Suprapubic skin (tissue), 4 donors: Measurements from ENCODE around the gene RBL1. TPM values are rescaled to one million over a fixed set of nuclear protein-coding genes. Genes with fewer than 3 reads are reported as not detected.
"Not testable (repeated sequence)": the region's sequence is repeated elsewhere in the genome, so short reads cannot be mapped to it uniquely, and the experiment has no call there.

Experiments
- DNase-seq, 2 donors: peaks; one replicate each; pipeline ENCODE4 v3.0.0-alpha.2; 2019; ENCODE audit warnings: low spot score in 2 of 2
- H3K27ac ChIP-seq: fragments of 200-600 bp; sonication (generic); one replicate; pipeline ENCODE4 v1.5.1; 2019
- H3K27me3 ChIP-seq: fragments of 200-600 bp; sonication (generic); one replicate; pipeline ENCODE4 v1.5.1; 2019
- H3K36me3 ChIP-seq: fragments of 200-600 bp; sonication (generic); one replicate; pipeline ENCODE4 v1.5.1; 2019
- H3K4me1 ChIP-seq: fragments of 200-600 bp; sonication (generic); one replicate; pipeline ENCODE4 v1.5.1; 2019
- H3K4me3 ChIP-seq: fragments of 200-600 bp; sonication (generic); one replicate; pipeline ENCODE4 v1.5.1; 2019; ENCODE audit warnings: mild to moderate bottlenecking
- H3K9me3 ChIP-seq: fragments of 200-600 bp; sonication (generic); one replicate; pipeline ENCODE4 v1.5.1; 2019
- EP300 ChIP-seq: sonication (generic); formaldehyde crosslinking; IDR thresholded peaks from one replicate; pipeline ENCODE4 v1.6.1; 2017; ENCODE audit warnings: antibody characterized with exemption
- POLR2A ChIP-seq, 2 donors: fragments of 450-650 bp; IDR thresholded peaks; one replicate each; pipeline ENCODE4 v1.6.1; 2017; ENCODE audit warnings: antibody characterized with exemption in 2 of 2, mild to moderate bottlenecking in 2 of 2, moderate library complexity in 2 of 2
- POLR2AphosphoS5 ChIP-seq, 3 donors: sonication (generic); formaldehyde crosslinking; IDR thresholded peaks; one replicate each; pipeline ENCODE4 v1.6.1; 2017; ENCODE audit warnings: antibody characterized with exemption in 3 of 3
- WGBS: methylation state at CpG from one replicate; pipeline ENCODE4 v1.1.5; 2018; 5-methylcytosine and 5-hydroxymethylcytosine counted together
- total RNA-seq, 4 donors: library from RNA; depleted of rRNA; stranded (reverse); fragments of >200 nt; gene quantifications; one replicate each; pipeline ENCODE4 v1.1.0, GENCODE V29; 2016
- TF ChIP-seq, protein P1 (sequence below), 2 donors: fragments of 200-600 bp in 1 of 2; fragments of 450-650 bp in 1 of 2; sonication (generic) in 1 of 2; IDR thresholded peaks; one replicate each; pipeline ENCODE4 v1.5.1; 2016 to 2019; ENCODE audit warnings: antibody characterized with exemption in 2 of 2, mild to moderate bottlenecking in 1 of 2, moderate library complexity in 1 of 2

The RBL1 gene
- total RNA-seq, 4 donors from 2014 or later, result 7.5 to 11.5 (median 8.9) TPM

DNA sequence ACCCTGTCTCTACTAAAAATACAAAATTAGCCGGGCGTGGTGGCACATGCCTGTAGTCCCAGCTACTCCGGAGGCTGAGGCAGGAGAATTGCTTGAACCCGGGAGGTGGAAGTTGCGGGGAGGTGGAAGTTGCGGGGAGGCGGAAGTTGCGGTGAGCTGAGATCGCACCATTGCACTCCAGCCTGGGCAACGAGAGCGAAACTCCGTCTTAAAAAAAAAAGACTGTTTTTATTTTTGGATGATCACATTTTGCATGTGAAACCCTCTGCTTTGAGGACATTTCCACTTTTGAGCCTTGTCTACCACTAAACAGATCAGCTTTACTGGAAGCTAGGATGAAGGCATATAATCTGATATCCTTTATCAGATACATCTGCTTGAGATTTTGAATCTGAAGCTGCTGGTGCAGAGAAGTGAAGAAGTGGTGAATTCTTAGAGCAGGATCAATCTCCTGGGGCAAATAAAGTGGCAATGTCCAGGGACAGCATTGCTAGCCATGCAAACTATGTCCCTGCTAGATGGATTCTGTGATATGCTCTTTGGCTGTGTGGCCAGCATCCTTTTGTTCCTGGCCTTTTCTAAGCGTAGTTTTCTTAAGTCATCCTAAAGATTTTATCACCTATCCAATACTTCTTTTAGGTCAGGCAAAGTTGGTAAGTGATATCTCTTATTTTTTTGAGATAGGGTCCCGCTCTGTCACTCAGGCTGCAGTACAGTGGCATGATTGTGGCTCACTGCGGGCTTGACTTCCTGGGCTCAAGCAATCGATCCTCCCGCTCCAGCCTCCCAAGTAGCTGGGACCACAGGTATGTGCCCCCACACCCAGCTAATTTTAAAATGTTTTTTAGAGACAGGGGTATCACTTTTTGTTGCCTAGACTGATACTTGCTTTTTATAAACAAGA, 23.3 kb downstream of the RBL1 start:
- no peak for DNase-seq
- H3K4me3 ChIP-seq, result no peak overlapping the region
- 95% methylated on average over 17 of the region's 17 CpGs for WGBS
- no peak overlapping the region for H3K27ac ChIP-seq
- no peak for TF ChIP-seq POLR2AphosphoS5 (IDR thresholded peaks at IDR 0.05)
- TF ChIP-seq, protein P1, sequence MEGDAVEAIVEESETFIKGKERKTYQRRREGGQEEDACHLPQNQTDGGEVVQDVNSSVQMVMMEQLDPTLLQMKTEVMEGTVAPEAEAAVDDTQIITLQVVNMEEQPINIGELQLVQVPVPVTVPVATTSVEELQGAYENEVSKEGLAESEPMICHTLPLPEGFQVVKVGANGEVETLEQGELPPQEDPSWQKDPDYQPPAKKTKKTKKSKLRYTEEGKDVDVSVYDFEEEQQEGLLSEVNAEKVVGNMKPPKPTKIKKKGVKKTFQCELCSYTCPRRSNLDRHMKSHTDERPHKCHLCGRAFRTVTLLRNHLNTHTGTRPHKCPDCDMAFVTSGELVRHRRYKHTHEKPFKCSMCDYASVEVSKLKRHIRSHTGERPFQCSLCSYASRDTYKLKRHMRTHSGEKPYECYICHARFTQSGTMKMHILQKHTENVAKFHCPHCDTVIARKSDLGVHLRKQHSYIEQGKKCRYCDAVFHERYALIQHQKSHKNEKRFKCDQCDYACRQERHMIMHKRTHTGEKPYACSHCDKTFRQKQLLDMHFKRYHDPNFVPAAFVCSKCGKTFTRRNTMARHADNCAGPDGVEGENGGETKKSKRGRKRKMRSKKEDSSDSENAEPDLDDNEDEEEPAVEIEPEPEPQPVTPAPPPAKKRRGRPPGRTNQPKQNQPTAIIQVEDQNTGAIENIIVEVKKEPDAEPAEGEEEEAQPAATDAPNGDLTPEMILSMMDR (IDR thresholded peaks at IDR 0.05), result no peak
- TF ChIP-seq EP300, result no peak
- TF ChIP-seq POLR2A (IDR thresholded peaks at IDR 0.05), result no peak
- H3K9me3 ChIP-seq, result no peaks in the 10 kb centered on the region
- peaks cover 9% of the 10 kb centered on the region for H3K4me1 ChIP-seq
- no peaks in the 10 kb centered on the region for H3K36me3 ChIP-seq
- no peaks in the 10 kb centered on the region for H3K27me3 ChIP-seq

DNA sequence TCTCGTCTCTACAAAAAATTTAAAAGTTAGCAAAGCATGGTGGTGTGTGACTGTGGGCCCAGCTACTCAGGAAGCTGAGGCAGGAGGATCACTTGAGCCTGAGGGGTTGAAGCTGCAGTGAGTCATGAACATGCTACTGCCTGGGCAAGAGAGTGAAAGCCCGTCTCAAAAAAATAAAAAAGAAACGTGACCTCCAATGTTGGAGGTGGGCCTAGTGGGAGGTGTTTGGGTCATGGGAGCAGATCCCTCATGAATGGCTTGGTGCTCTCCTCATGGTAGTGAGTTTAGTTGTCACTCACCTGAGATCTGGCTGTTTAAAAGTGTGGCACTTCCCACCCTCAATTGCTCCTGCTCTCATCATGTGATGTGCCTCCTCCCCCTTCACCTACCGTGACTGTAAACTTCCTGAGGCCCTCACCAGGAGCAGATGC, 24.3 kb downstream of the RBL1 start:
- 36% methylated on average over 4 of the region's 4 CpGs for WGBS
- H3K36me3 ChIP-seq, result peaks cover under 1% of the 10 kb centered on the region
- DNase-seq, result no peak
- H3K27me3 ChIP-seq, result no peaks in the 10 kb centered on the region
- H3K9me3 ChIP-seq, result no peaks in the 10 kb centered on the region
- H3K4me1 ChIP-seq, result peaks cover 9% of the 10 kb centered on the region
- H3K27ac ChIP-seq, result no peak overlapping the region
- H3K4me3 ChIP-seq, result no peak overlapping the region
- no peak for TF ChIP-seq POLR2A (IDR thresholded peaks at IDR 0.05)
- no peak for TF ChIP-seq POLR2AphosphoS5 (IDR thresholded peaks at IDR 0.05)
- TF ChIP-seq, protein P1 (IDR thresholded peaks at IDR 0.05), result no peak
- no peak for TF ChIP-seq EP300

DNA sequence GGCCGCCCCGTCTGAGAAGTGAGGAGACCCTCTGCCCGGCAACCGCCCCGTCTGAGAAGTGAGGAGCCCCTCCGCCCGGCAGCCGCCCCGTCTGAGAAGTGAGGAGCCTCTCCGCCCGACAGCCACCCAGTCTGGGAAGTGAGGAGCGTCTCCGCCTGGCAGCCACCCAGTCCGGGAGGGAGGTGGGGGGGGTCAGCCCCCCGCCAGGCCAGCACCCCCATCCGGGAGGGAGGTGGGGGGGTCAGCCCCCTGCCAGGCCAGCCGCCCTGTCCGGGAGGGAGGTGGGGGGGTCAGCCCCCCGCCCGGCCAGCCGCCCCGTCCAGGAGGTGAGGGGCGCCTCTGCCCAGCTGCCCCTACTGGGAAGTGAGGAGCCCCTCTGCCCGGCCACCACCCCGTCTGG, 26.2 kb downstream of the RBL1 start:
- WGBS, result no CpG with 5 or more reads among the region's 25 CpGs

DNA sequence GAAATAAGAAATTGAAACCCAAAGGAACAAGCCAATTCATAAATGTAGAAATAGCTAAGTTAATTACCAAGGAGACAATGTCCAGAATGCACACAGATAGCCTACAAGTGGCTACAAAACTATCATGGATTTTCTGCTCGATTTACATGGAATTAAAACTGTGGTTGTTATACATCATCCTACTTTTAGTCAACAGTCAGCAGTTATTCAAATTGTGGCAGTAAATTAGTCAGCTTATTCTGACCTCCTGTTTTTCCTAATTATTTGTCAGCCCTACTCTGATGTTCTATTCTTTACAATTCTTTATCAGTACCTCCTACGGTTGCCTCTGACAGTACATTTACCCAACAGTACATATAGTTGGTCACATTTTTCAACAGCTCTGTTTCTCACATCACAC, 29.6 kb downstream of the RBL1 start:
- peaks cover 1% of the 10 kb centered on the region for H3K4me1 ChIP-seq
- H3K36me3 ChIP-seq, result peaks cover 29% of the 10 kb centered on the region
- H3K4me3 ChIP-seq, result no peak overlapping the region
- no peaks in the 10 kb centered on the region for H3K9me3 ChIP-seq
- H3K27ac ChIP-seq, result no peak overlapping the region
- WGBS, result 93% methylated on average over 2 of the region's 2 CpGs
- no peak for TF ChIP-seq EP300
- TF ChIP-seq POLR2A (IDR thresholded peaks at IDR 0.05), result no peak
- TF ChIP-seq, protein P1 (IDR thresholded peaks at IDR 0.05), result no peak
- no peak for TF ChIP-seq POLR2AphosphoS5 (IDR thresholded peaks at IDR 0.05)
- no peaks in the 10 kb centered on the region for H3K27me3 ChIP-seq
- DNase-seq, result no peak

More for the DNA sequence above, 26.2 kb downstream of the RBL1 start:
- not testable (repeated sequence) for H3K27me3 ChIP-seq, H3K9me3 ChIP-seq, DNase-seq, H3K4me3 ChIP-seq, H3K27ac ChIP-seq, H3K4me1 ChIP-seq
- H3K36me3 ChIP-seq, result peaks cover 12% of the 10 kb centered on the region

DNA sequence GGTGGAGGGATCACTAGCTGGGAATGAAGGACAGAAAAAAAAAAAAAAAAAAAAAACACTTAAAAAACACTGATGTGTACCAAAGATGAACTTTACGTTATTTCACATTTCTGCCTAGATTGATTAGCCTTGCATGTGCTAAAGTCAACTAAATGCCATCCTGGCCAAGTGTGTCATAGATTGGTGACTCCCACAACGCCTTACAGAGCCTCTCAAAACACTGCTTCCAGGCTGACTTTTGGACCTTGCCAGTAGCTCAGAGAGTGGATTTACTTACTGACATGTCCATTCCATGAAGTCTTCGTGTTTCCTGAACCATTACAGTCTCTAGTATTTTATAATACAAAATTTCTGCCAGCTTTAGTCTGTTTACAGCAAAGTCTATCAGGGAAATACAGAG, 40.5 kb downstream of the RBL1 start:
- Histone ChIP-seq H3K27me3 (no peaks in the 10 kb centered on the region), H3K27ac (no peak overlapping the region), H3K36me3 (peaks cover 53% of the 10 kb centered on the region), H3K9me3 (no peaks in the 10 kb centered on the region), H3K4me1 (no peaks in the 10 kb centered on the region), H3K4me3 (no peak overlapping the region)
- no peak for DNase-seq
- TF ChIP-seq POLR2A (IDR thresholded peaks at IDR 0.05) (no peak), EP300 (no peak), POLR2AphosphoS5 (IDR thresholded peaks at IDR 0.05) (no peak)
- TF ChIP-seq, protein P1 (IDR thresholded peaks at IDR 0.05), result no peak
- 93% methylated on average over 3 of the region's 3 CpGs for WGBS
